Liver (tissue), 3 donors: Measurements from ENCODE around the gene AVEN.

Source experiments
- CTCF ChIP-seq: fragments of 150-350 bp; IDR thresholded peaks from 2 replicates; pipeline ENCODE4 v1.5.1; 2017; ENCODE audit warnings: improper control_type of control experiment, low read depth, low read length; ENCODE audit not compliant: missing input control
- EGR1 ChIP-seq, 2 donors: IDR thresholded peaks; 2 replicates each; pipeline ENCODE4 v1.6.1; 2016 to 2018; ENCODE audit warnings: antibody characterized with exemption in 2 of 2, low read depth in 2 of 2
- FOXA1 ChIP-seq: IDR thresholded peaks from 2 replicates; pipeline ENCODE4 v1.6.1; 2016; ENCODE audit warnings: antibody characterized with exemption
- HNF4G ChIP-seq: IDR thresholded peaks from 2 replicates; pipeline ENCODE4 v1.6.1; 2016; ENCODE audit warnings: antibody characterized with exemption
- MAX ChIP-seq: IDR thresholded peaks from 2 replicates; pipeline ENCODE4 v1.6.1; 2016; ENCODE audit warnings: antibody characterized with exemption
- RAD21 ChIP-seq, 2 donors: IDR thresholded peaks; 2 replicates each; pipeline ENCODE4 v1.6.1; 2016; ENCODE audit warnings: antibody characterized with exemption in 2 of 2, mild to moderate bottlenecking in 2 of 2
- REST ChIP-seq: IDR thresholded peaks from 2 replicates; pipeline ENCODE4 v1.6.1; 2016; ENCODE audit warnings: antibody characterized with exemption, mild to moderate bottlenecking
- RXRA ChIP-seq, 2 donors: IDR thresholded peaks; 2 replicates each; pipeline ENCODE4 v1.6.1; 2017 to 2018; ENCODE audit warnings: antibody characterized with exemption in 2 of 2, mild to moderate bottlenecking in 1 of 2
- SP1 ChIP-seq: IDR thresholded peaks from 2 replicates; pipeline ENCODE4 v1.6.1; 2018; ENCODE audit warnings: antibody characterized with exemption, mild to moderate bottlenecking
- TAF1 ChIP-seq: conservative IDR thresholded peaks from 2 replicates; pipeline ENCODE4 v1.6.1; 2016; ENCODE audit warnings: antibody characterized with exemption, mild to moderate bottlenecking
- TF ChIP-seq, protein P1 (sequence below): IDR thresholded peaks from 2 replicates; pipeline ENCODE4 v1.6.1; 2016; ENCODE audit warnings: antibody characterized with exemption
- donor health status: healthy.
- donor health status: healthy.

GRCh38 chr15:33831646-33832045, 207.4 kb downstream of the AVEN start:
- TF ChIP-seq REST = no peak
- no peak for TF ChIP-seq CTCF
- TF ChIP-seq TAF1 = no peak
- no peak for TF ChIP-seq SP1
- TF ChIP-seq MAX = no peak
- TF ChIP-seq RXRA (IDR thresholded peaks at IDR 0.05) = no peak
- no peak for TF ChIP-seq FOXA1
- TF ChIP-seq RAD21 (IDR thresholded peaks at IDR 0.05) = no peak
- TF ChIP-seq, protein P1, sequence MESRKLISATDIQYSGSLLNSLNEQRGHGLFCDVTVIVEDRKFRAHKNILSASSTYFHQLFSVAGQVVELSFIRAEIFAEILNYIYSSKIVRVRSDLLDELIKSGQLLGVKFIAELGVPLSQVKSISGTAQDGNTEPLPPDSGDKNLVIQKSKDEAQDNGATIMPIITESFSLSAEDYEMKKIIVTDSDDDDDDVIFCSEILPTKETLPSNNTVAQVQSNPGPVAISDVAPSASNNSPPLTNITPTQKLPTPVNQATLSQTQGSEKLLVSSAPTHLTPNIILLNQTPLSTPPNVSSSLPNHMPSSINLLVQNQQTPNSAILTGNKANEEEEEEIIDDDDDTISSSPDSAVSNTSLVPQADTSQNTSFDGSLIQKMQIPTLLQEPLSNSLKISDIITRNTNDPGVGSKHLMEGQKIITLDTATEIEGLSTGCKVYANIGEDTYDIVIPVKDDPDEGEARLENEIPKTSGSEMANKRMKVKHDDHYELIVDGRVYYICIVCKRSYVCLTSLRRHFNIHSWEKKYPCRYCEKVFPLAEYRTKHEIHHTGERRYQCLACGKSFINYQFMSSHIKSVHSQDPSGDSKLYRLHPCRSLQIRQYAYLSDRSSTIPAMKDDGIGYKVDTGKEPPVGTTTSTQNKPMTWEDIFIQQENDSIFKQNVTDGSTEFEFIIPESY = no peak
- TF ChIP-seq EGR1 (IDR thresholded peaks at IDR 0.05; ENCODE audit: low read depth in 2 of 2) = no peak
- TF ChIP-seq HNF4G = no peak
